ENCODE data around the gene B3GALNT1. TPM values are rescaled to one million over a fixed set of nuclear protein-coding genes. Genes with fewer than 3 reads are reported as not detected.

Gene B3GALNT1
- 13.7 and 24.2 TPM in 2 replicates for total RNA-seq

GRCh38 chr3:161104561-161105551, at the start of gene B3GALNT1:
Gene B3GALNT1 (minus strand): TSS chr3:161105349. CDS start chr3:161086754, 18,595 bp downstream.

Other genes with a start within 250 kb of the B3GALNT1 start
- gene NMD3, start 116.0 kb upstream of the B3GALNT1 start, total RNA-seq, result 107 and 113 TPM in 2 replicates

All from endothelial cell of coronary artery (primary cell).